ENCODE measurements around the gene GPR27.

Gene GPR27

DNA sequence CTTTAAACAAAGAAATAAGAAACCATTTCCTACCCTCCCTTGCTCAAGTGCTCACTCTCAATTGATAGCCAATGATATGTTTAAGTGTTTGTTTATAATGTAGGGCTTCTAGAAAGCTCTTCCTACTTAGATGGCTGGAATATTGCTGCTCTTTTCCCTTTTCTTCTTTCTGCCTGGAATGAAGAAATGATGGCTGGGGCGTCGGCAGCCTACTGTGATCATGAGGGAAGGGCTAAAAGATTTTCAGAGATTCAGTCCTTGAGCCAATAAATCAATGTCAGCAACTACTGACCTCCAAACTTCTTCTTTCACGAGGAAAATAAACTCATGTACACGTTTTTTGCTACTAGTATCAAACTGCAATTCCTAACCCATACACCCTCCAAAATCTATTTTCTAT, 2.1 kb upstream of the GPR27 start:
- TF ChIP-seq, protein P1, sequence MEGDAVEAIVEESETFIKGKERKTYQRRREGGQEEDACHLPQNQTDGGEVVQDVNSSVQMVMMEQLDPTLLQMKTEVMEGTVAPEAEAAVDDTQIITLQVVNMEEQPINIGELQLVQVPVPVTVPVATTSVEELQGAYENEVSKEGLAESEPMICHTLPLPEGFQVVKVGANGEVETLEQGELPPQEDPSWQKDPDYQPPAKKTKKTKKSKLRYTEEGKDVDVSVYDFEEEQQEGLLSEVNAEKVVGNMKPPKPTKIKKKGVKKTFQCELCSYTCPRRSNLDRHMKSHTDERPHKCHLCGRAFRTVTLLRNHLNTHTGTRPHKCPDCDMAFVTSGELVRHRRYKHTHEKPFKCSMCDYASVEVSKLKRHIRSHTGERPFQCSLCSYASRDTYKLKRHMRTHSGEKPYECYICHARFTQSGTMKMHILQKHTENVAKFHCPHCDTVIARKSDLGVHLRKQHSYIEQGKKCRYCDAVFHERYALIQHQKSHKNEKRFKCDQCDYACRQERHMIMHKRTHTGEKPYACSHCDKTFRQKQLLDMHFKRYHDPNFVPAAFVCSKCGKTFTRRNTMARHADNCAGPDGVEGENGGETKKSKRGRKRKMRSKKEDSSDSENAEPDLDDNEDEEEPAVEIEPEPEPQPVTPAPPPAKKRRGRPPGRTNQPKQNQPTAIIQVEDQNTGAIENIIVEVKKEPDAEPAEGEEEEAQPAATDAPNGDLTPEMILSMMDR (IDR thresholded peaks at IDR 0.05; ENCODE audit: low read depth, low read length): no peak
- no peak for DNase-seq (ENCODE audit: low read depth in 2 of 2)
- H3K4me3 ChIP-seq (replicated peaks in 1 of 2; ENCODE audit: low read depth in 2 of 2, low read length in 2 of 2): no peak overlapping the region

DNA sequence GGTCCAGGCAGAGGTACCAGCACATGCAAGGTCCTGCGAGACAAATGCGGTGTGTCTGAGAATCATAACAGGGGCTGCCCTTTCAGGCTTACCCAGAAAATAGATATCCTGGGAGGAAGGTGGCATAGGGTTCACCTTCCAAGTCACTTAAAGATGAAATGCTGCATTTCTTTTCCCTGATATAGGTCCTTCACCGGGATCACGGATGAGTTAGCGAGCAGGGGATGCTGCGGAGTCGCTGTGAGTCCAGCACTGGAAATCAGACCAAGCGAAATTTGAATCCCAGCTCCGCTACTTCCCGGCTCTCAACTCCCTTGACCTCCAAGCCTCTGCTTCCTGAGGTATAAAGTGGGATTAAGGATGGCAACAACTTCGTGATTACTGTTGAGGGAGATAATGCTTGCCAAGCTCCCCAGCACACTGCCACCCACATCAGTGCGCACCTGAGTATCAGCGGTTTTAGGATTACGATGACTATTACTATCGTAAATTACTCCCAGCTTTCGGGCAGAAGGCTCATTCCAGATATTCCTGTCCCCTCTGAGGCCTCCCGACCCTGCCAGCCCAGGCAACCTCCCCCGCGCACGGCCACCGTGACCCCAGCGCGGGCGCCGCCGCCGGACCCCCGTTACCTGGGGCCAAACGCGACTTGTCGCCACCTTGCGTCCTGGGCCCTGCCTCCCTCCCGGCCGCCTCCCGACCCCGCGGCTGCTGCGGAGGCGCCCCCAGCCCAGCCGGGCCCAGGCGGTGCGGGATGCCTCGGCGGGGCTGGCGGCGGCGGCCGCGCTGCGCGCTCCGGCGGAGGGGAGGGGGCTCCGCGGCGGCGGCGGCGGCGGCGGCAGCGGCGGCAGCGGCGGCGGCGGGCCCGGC, 589 bp upstream of the GPR27 start:
- TF ChIP-seq, protein P1 (IDR thresholded peaks at IDR 0.05; ENCODE audit: low read depth, low read length): no peak
- no peak overlapping the region for H3K4me3 ChIP-seq (replicated peaks in 1 of 2; ENCODE audit: low read depth in 2 of 2, low read length in 2 of 2)
- DNase-seq (ENCODE audit: low read depth in 2 of 2): no peak

DNA sequence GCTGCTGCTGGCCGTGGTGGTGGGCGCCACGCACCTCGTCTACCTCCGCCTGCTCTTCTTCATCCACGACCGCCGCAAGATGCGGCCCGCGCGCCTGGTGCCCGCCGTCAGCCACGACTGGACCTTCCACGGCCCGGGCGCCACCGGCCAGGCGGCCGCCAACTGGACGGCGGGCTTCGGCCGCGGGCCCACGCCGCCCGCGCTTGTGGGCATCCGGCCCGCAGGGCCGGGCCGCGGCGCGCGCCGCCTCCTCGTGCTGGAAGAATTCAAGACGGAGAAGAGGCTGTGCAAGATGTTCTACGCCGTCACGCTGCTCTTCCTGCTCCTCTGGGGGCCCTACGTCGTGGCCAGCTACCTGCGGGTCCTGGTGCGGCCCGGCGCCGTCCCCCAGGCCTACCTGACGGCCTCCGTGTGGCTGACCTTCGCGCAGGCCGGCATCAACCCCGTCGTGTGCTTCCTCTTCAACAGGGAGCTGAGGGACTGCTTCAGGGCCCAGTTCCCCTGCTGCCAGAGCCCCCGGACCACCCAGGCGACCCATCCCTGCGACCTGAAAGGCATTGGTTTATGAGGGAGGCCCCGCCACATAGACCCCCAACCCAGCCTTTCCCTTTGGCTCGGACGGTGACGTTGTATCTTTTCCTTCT, 1.1 kb downstream of the GPR27 start:
- TF ChIP-seq, protein P1 (IDR thresholded peaks at IDR 0.05; ENCODE audit: low read depth, low read length): no peak
- H3K4me3 ChIP-seq (replicated peaks in 1 of 2; ENCODE audit: low read depth in 2 of 2, low read length in 2 of 2): no peak overlapping the region
- DNase-seq (ENCODE audit: low read depth in 2 of 2): peak in 1 of 2 donors; percentile 1

DNA sequence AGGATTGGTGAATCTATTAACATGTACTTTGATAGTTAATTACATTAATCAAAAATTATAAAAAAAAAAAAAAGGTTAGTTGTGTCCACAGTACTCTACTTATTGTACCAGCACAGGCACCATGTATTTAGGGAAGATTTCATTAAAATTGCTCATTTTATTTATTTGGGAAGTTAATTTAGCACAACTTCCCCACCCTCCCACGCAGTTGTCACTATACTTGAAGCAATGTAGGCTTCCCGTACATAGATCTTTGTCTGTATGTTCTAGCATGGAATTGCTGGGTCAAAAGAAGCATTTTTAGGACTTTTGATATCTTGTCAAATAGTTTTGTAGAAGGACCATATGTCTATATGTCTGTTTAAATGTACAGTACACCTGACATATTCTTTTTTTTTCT, 4.4 kb downstream of the GPR27 start:
- TF ChIP-seq, protein P1 (IDR thresholded peaks at IDR 0.05; ENCODE audit: low read depth, low read length): no peak
- no peak overlapping the region for H3K4me3 ChIP-seq (replicated peaks in 1 of 2; ENCODE audit: low read depth in 2 of 2, low read length in 2 of 2)
- DNase-seq (ENCODE audit: low read depth in 2 of 2): no peak

DNA sequence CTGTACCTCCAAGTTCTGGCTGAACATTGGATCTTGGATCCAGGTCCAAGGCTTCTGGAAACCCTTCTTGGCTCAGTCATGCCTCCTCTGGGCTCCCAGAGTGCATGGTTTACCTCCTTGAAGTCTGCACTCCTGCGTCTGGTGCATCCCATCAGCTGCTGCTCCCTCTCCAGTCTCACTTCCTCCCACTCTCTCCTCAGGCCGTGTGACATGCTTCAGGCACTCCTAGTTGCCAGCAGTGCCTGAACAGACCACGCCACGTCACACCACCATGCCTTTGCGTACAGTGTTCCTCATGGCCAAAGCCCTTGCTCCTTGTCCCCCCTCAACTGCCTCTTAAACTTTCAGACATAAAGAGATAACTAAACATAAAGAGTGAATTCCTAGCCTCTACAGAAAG, 5.7 kb downstream of the GPR27 start:
- no peak for DNase-seq (ENCODE audit: low read depth in 2 of 2)
- TF ChIP-seq, protein P1 (IDR thresholded peaks at IDR 0.05; ENCODE audit: low read depth, low read length): no peak
- H3K4me3 ChIP-seq (replicated peaks in 1 of 2; ENCODE audit: low read depth in 2 of 2, low read length in 2 of 2): no peak overlapping the region

DNA sequence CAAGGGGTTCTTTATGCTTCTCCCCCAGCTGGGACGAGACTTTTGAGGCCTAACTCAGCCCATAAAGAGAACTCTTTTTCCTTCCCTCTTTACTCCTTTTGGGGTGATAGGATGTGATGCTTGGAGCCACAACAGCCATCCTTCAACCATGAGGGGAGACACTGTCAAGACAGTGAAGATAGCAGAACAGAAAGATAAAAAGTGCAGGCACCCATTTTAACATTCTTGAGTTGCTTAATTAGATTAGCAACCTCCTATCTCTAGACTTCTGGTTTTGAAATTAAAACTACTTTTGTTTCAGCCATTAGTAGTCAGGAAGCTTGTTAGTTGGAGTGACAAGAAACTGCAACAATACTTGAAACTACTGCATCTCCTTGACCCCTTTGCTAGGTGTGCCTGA, 6.5 kb downstream of the GPR27 start:
- no peak for DNase-seq (ENCODE audit: low read depth in 2 of 2)
- TF ChIP-seq, protein P1 (IDR thresholded peaks at IDR 0.05; ENCODE audit: low read depth, low read length): no peak

More for the DNA sequence above, 6.5 kb downstream of the GPR27 start:
- H3K4me3 ChIP-seq (replicated peaks in 1 of 2; ENCODE audit: low read depth in 2 of 2, low read length in 2 of 2): no peak overlapping the region

All from cardiac fibroblast (primary cell).